GM23338 (cell line): ENCODE results near the gene CFAP251. TPM values are rescaled to one million over a fixed set of nuclear protein-coding genes. Genes with fewer than 3 reads are reported as not detected.

Source experiments
- ATAC-seq: fragments of 200-7000 bp; cut with Tn5 transposase; 3 replicates; pipeline ENCODE4 v1.9.1; 2020
- DNase-seq: peaks from one replicate; pipeline ENCODE4 v3.0.0-alpha.2; 2015; ENCODE audit warnings: low spot score
- H2AFZ ChIP-seq: fragments of 200-600 bp; sonication (generic); 2 replicates; pipeline ENCODE4 v1.8.0; 2016; ENCODE audit warnings: antibody characterized with exemption, mild to moderate bottlenecking, moderate library complexity
- H3F3A ChIP-seq: fragments of 200-600 bp; sonication (generic); replicated peaks from 2 replicates; pipeline ENCODE4 v1.8.0; 2017; ENCODE audit warnings: antibody characterized with exemption, mixed run types, low read depth
- H3K27ac ChIP-seq: fragments of 200-600 bp; sonication (generic); 2 replicates; pipeline ENCODE4 v1.6.1; 2016; ENCODE audit warnings: low read depth
- H3K27me3 ChIP-seq: fragments of 200-600 bp; sonication (generic); 2 replicates; pipeline ENCODE4 v1.8.0; 2016; ENCODE audit warnings: mild to moderate bottlenecking, mixed run types, moderate library complexity; ENCODE audit not compliant: insufficient read depth
- H3K36me3 ChIP-seq: fragments of 200-600 bp; sonication (generic); 2 replicates; pipeline ENCODE4 v1.8.0; 2016; ENCODE audit warnings: mild to moderate bottlenecking; ENCODE audit not compliant: insufficient read depth
- H3K4me1 ChIP-seq: fragments of 200-600 bp; sonication (generic); 2 replicates; pipeline ENCODE4 v1.8.0; 2016; ENCODE audit warnings: mild to moderate bottlenecking, moderate library complexity; ENCODE audit not compliant: insufficient read depth
- H3K4me2 ChIP-seq: fragments of 200-600 bp; sonication (generic); 2 replicates; pipeline ENCODE4 v1.7.1; 2017; ENCODE audit warnings: mixed run types
- H3K4me3 ChIP-seq: fragments of 200-600 bp; sonication (generic); 2 replicates; pipeline ENCODE4 v1.6.1; 2016; ENCODE audit warnings: mixed run types
- H3K79me2 ChIP-seq: fragments of 200-600 bp; sonication (generic); replicated peaks from 2 replicates; pipeline ENCODE4 v1.8.0; 2017; ENCODE audit warnings: mild to moderate bottlenecking; ENCODE audit not compliant: insufficient read depth
- H3K9me2 ChIP-seq: fragments of 200-600 bp; sonication (generic); 2 replicates; pipeline ENCODE4 v1.8.0; 2017; ENCODE audit not compliant: insufficient read depth
- H4K20me1 ChIP-seq: fragments of 200-600 bp; sonication (generic); replicated peaks from 2 replicates; pipeline ENCODE4 v1.8.0; 2017; ENCODE audit warnings: mild to moderate bottlenecking; ENCODE audit not compliant: insufficient read depth
- H3K27ac Mint-ChIP-seq: 2 replicates; pipeline ENCODE4 v1.8.0; 2020; ENCODE audit warnings: inconsistent platforms, mild to moderate bottlenecking, moderate library complexity, mixed read lengths
- H3K27me3 Mint-ChIP-seq: 3 replicates; pipeline ENCODE4 v1.8.0; 2022; ENCODE audit warnings: low read depth, mild to moderate bottlenecking, moderate library complexity, mixed read lengths, inconsistent platforms; ENCODE audit not compliant: insufficient read depth, poor library complexity
- H3K36me3 Mint-ChIP-seq: 3 replicates; pipeline ENCODE4 v1.8.0; 2021; ENCODE audit warnings: low read depth, mild to moderate bottlenecking, inconsistent platforms, moderate library complexity, mixed read lengths
- H3K4me1 Mint-ChIP-seq: 3 replicates; pipeline ENCODE4 v1.8.0; 2020; ENCODE audit warnings: mild to moderate bottlenecking, inconsistent platforms, mixed read lengths
- H3K4me3 Mint-ChIP-seq: 3 replicates; pipeline ENCODE4 v1.8.0; 2021; ENCODE audit warnings: moderate library complexity, mild to moderate bottlenecking, inconsistent platforms, mixed read lengths
- H3K9me3 Mint-ChIP-seq: 3 replicates; pipeline ENCODE4 v1.8.0; 2020; ENCODE audit warnings: moderate library complexity, mild to moderate bottlenecking, inconsistent platforms, mixed read lengths
- CREB1 ChIP-seq: fragments of 250-450 bp; sonication (Bioruptor Pico); IDR thresholded peaks from 2 replicates; pipeline ENCODE4 v1.5.0; 2020; ENCODE audit warnings: low read depth, mild to moderate bottlenecking, moderate library complexity
- CTCF ChIP-seq, 2 experiments: fragments of 200-600 bp in 1 of 2; sonication (generic) in 1 of 2; conservative IDR thresholded peaks; 2 replicates each; pipeline versions ENCODE4 v1.5.1 to v1.6.1; 2016 to 2017; ENCODE audit warnings: antibody characterized with exemption in 2 of 2, low read depth in 2 of 2, mild to moderate bottlenecking in 2 of 2, moderate library complexity in 1 of 2
- EZH2 ChIP-seq: fragments of 200-600 bp; sonication (generic); IDR thresholded peaks from one replicate; pipeline ENCODE4 v1.8.0; 2017; ENCODE audit warnings: antibody characterized with exemption, mild to moderate bottlenecking, low read depth; ENCODE audit not compliant: unreplicated experiment
- EZH2phosphoT487 ChIP-seq: fragments of 200-600 bp; sonication (generic); IDR thresholded peaks from one replicate; pipeline ENCODE4 v1.8.1; 2018; ENCODE audit warnings: antibody characterized with exemption; ENCODE audit not compliant: unreplicated experiment
- JUNB ChIP-seq: IDR thresholded peaks from one replicate; pipeline ENCODE4 v1.6.1; 2016; ENCODE audit warnings: antibody characterized with exemption; ENCODE audit not compliant: unreplicated experiment
- NANOG ChIP-seq: IDR thresholded peaks from 2 replicates; pipeline ENCODE4 v1.6.1; 2016; ENCODE audit warnings: antibody characterized with exemption, borderline replicate concordance
- POLR2AphosphoS5 ChIP-seq: IDR thresholded peaks from 2 replicates; pipeline ENCODE4 v1.6.1; 2016; ENCODE audit warnings: antibody characterized with exemption, low read depth
- REST ChIP-seq: IDR thresholded peaks from one replicate; pipeline ENCODE4 v1.6.1; 2018; ENCODE audit warnings: antibody characterized with exemption; ENCODE audit not compliant: unreplicated experiment
- STAT1 ChIP-seq: IDR thresholded peaks from one replicate; pipeline ENCODE4 v1.6.1; 2016; ENCODE audit warnings: antibody characterized with exemption; ENCODE audit not compliant: unreplicated experiment
- ZNF114 ChIP-seq: fragments of 250-450 bp; sonication (Bioruptor Pico); IDR thresholded peaks from 2 replicates; pipeline ENCODE4 v1.5.0; 2020; ENCODE audit warnings: mild to moderate bottlenecking, moderate library complexity
- ZNF331 ChIP-seq: fragments of 250-450 bp; sonication (Bioruptor Pico); IDR thresholded peaks from 2 replicates; pipeline ENCODE4 v1.5.0; 2020; ENCODE audit warnings: low read depth, mild to moderate bottlenecking, moderate library complexity
- polyA plus RNA-seq: library from polyadenylated mRNA; unstranded; fragments of >200 nt; fragmentation: Nextera tagmentation; extraction: Ambion mirVana; gene quantifications from 2 replicates; pipeline ENCODE4 v1.2.1, GENCODE V29; 2016
- total RNA-seq: library from RNA; depleted of rRNA; stranded (reverse); fragments of >200 nt; shearing (Covaris generic); gene quantifications from 2 replicates; pipeline ENCODE4 v1.2.3, GENCODE V29; 2014
- TF ChIP-seq, protein P1 (sequence below): IDR thresholded peaks from 2 replicates; pipeline ENCODE4 v1.6.1; 2016; ENCODE audit warnings: antibody characterized with exemption

Gene CFAP251
- total and polyA plus RNA-seq, 2 experiments from 2014 or later, result 1.4 to 2.5 TPM

- no peak for TF ChIP-seq REST
- no peak for TF ChIP-seq CTCF (conservative IDR thresholded peaks at IDR 0.05; ENCODE audit: low read depth in 2 of 2)
- no peak for TF ChIP-seq EZH2phosphoT487
- no peak for TF ChIP-seq ZNF331 (CRISPR knock-in tag)
- TF ChIP-seq EZH2, result no peak
- no peak for TF ChIP-seq JUNB
- no peak for TF ChIP-seq ZNF114 (CRISPR knock-in tag)
- TF ChIP-seq, protein P1, sequence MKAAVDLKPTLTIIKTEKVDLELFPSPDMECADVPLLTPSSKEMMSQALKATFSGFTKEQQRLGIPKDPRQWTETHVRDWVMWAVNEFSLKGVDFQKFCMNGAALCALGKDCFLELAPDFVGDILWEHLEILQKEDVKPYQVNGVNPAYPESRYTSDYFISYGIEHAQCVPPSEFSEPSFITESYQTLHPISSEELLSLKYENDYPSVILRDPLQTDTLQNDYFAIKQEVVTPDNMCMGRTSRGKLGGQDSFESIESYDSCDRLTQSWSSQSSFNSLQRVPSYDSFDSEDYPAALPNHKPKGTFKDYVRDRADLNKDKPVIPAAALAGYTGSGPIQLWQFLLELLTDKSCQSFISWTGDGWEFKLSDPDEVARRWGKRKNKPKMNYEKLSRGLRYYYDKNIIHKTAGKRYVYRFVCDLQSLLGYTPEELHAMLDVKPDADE, result no peak
- no peak for TF ChIP-seq POLR2AphosphoS5
- TF ChIP-seq NANOG, result no peak
Measured at GRCh38 chr12:121921066-121921465, 2.7 kb downstream of the CFAP251 start (continued).

DNA sequence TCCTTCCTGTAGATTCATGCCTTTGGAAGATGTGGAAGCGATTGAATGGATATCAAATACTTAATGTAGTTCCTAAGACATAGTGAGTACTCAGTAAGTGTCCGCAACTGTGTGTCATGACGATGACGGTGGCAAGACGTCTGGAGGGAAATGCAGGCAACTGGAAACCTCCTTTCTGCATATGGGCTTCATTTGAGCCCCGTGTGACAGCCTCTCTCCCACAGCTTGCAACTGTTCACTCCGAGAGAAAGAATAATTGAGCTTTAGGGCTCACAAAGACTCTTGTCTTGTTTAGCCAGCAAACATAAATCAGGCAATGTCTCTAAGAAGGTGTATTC lies 6.9 kb downstream of the CFAP251 start:
- peak overlapping the region; percentile 82 for H3K27ac ChIP-seq
- no peaks in the 10 kb centered on the region for H3K79me2 ChIP-seq
- no peaks in the 10 kb centered on the region for H3K36me3 ChIP-seq
- H3K9me2 ChIP-seq, result no peaks in the 10 kb centered on the region
- Mint-ChIP-seq H3K9me3 (no peaks in the 10 kb centered on the region), H3K4me3 (no peak overlapping the region; the same call in 2 of the 3 replicates), H3K36me3 (no peaks in the 10 kb centered on the region), H3K4me1 (peaks cover 27% of the 10 kb centered on the region), H3K27ac (peak overlapping the region; percentile 56; the same call in 1 of the 2 replicates), H3K27me3 (peaks cover 19% of the 10 kb centered on the region)
- H2AFZ ChIP-seq, result peak overlapping the region; percentile 34; the same call in 1 of the 2 replicates
- H4K20me1 ChIP-seq, result no peaks in the 10 kb centered on the region
- no peaks in the 10 kb centered on the region for H3K27me3 ChIP-seq
- ATAC-seq (0 out of 3 replicates have a peak, but pooled peaks have one; percentile 17), DNase-seq (no peak)
- H3K4me3 ChIP-seq, result peak overlapping the region; percentile 22
- H3F3A ChIP-seq, result peaks cover 12% of the 10 kb centered on the region; the same call in 1 of the 2 replicates
- H3K4me1 ChIP-seq, result peaks cover 37% of the 10 kb centered on the region
- peak overlapping the region; percentile 67 for H3K4me2 ChIP-seq
- no peak for TF ChIP-seq CREB1 (CRISPR knock-in tag)
- TF ChIP-seq NANOG, result no peak
- no peak for TF ChIP-seq ZNF114 (CRISPR knock-in tag)
- no peak for TF ChIP-seq STAT1
- TF ChIP-seq REST, result no peak
- no peak for TF ChIP-seq EZH2phosphoT487
